ENCODE measurements around the gene DNAH7. TPM values are rescaled to one million over a fixed set of nuclear protein-coding genes. Genes with fewer than 3 reads are reported as not detected.

The DNAH7 gene
- total and polyA plus RNA-seq, 2 of the 8 experiments (the other 6 are each of a cell fraction or from before 2014, with no cell fraction given) = 0.07 to 0.08 TPM

DNA sequence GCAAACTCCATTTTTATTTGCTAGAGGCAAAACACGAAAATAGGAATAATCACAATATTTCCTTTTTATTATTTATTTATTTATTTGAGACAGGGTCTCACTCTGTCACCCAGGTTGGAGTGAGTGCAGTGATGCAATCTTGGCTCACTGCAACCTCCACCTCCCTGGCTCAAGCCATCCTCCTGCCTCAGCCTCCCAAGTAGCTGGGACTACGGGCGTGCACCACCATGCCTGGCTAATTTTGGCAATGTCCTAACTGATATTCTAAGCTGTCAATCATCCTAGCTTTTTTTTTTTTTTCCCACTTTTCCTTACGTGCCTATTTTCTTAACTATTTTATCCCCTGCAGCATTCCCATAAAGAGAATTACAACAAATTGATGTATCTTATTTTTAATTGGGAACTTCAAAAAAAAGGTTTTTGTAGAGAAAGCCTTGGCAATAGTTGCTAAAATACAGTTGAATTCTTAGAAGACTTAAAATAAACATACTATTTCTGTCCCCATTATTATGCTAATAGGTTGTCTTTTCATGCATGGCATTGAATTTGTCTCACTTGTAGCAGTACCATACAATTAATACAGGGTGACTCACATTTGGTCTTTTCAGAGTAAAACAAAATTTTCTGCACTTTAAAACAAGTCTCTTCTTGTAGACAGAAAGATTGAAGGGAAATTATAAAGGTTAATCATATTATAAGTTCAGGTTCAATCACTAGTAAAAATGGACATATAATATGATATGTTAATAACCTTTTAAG lies 258.1 kb downstream of the DNAH7 start:
- H2BK15ac ChIP-seq (ENCODE audit: low read length) = no peak overlapping the region
- H3K4me1 ChIP-seq (replicated peaks in 1 of 4; ENCODE audit: control insufficient read depth in 3 of 4, insufficient read depth in 4 of 4, low read length in 3 of 4) = peaks cover 0 to 6% (median 3%) of the 10 kb centered on the region in 4 experiments; a peak in 4 of 7 replicates
- TF ChIP-seq MAFK (IDR thresholded peaks at IDR 0.05; ENCODE audit: low read depth, low read length) = no peak
- TF ChIP-seq GABPA (IDR thresholded peaks at IDR 0.05; ENCODE audit: borderline replicate concordance, insufficient read depth, low read length) = no peak
- no peak for TF ChIP-seq CEBPB (IDR thresholded peaks at IDR 0.05; ENCODE audit: low read depth, low read length)
- no peak for TF ChIP-seq GTF2F1 (IDR thresholded peaks at IDR 0.05; ENCODE audit: borderline replicate concordance, low read depth, low read length)
- no peak for TF ChIP-seq HDAC6 (IDR thresholded peaks at IDR 0.05; ENCODE audit: low read depth, low read length)
- TF ChIP-seq TCF12 (IDR thresholded peaks at IDR 0.05; ENCODE audit: low read depth, low read length) = no peak
- no peak for TF ChIP-seq KDM5A (IDR thresholded peaks at IDR 0.05; ENCODE audit: low read length)
- TF ChIP-seq SP1 (IDR thresholded peaks at IDR 0.05; ENCODE audit: low read depth, low read length) = no peak
- no peak for TF ChIP-seq POLR2A (IDR thresholded peaks at IDR 0.05; ENCODE audit: control extremely low read depth in 1 of 2, low read depth in 2 of 2, low read length in 2 of 2)
- no peak for TF ChIP-seq CBX8 (IDR thresholded peaks at IDR 0.05; ENCODE audit: borderline replicate concordance, low read depth, low read length)
- no peak for TF ChIP-seq SAP30 (IDR thresholded peaks at IDR 0.05; ENCODE audit: insufficient read depth, insufficient replicate concordance, low read length)
- no peak for TF ChIP-seq TAF7 (optimal IDR thresholded peaks at IDR 0.05; ENCODE audit: borderline replicate concordance, low read depth, low read length)
- no peak for TF ChIP-seq TAF1 (IDR thresholded peaks at IDR 0.05; ENCODE audit: low read depth, low read length)
- FAIRE-seq = no peak
- no peak overlapping the region for H3K4me2 ChIP-seq (ENCODE audit: insufficient read depth in 1 of 2, low read depth in 2 of 2, low read length in 2 of 2)
- no peak overlapping the region for H4K5ac ChIP-seq (ENCODE audit: insufficient read length, low read depth, low read length)
- no peak overlapping the region for H3K4me3 ChIP-seq (ENCODE audit: extremely low read depth in 1 of 4, insufficient read depth in 2 of 4, low read depth in 3 of 4, low read length in 4 of 4)
- no peak overlapping the region for H2AFZ ChIP-seq (ENCODE audit: low read length)
- H4K91ac ChIP-seq (replicated peaks; ENCODE audit: insufficient read length, low read length) = no peak overlapping the region
- peak overlapping the region; percentile 87 for H2BK120ac ChIP-seq (replicated peaks; ENCODE audit: low read depth, low read length)
- 82% methylated on average over 4 of the region's 4 CpGs; no CpG with 5 or more reads in 1 of the 2 experiments for WGBS, 2 experiments (ENCODE audit: extremely low coverage in 1 of 2, insufficient coverage in 1 of 2, insufficient read length in 1 of 2, insufficient replicate concordance in 2 of 2, low coverage in 1 of 2, low lambda C conversion rate in 2 of 2, missing lambda C conversion rate in 1 of 2)
- no peak overlapping the region for H3K14ac ChIP-seq (ENCODE audit: insufficient read length)
- DNase-seq (ENCODE audit: low read depth in 1 of 2, low spot score in 2 of 2) = no peak
- H2AK5ac ChIP-seq (ENCODE audit: low read depth, low read length) = no peak overlapping the region
- H4K20me1 ChIP-seq (replicated peaks in 1 of 2; ENCODE audit: control insufficient read depth in 1 of 2, insufficient read depth in 2 of 2, low read length in 2 of 2) = no peaks in the 10 kb centered on the region
- H3K23me2 ChIP-seq (ENCODE audit: low read depth, low read length) = no peaks in the 10 kb centered on the region
- H3K79me1 ChIP-seq (ENCODE audit: low read depth, low read length) = no peaks in the 10 kb centered on the region
- CTCF ChIA-PET (ENCODE audit: partially characterized antibody) = interaction anchor here (1.2 kb wide), 1 partner anchor 55 kb away, joined by 3 read pairs; no protein-coding TSS in a partner anchor
- H4K8ac ChIP-seq (ENCODE audit: extremely low read depth, insufficient read depth, low read length) = no peak overlapping the region
- no peak overlapping the region for H3K18ac ChIP-seq (ENCODE audit: extremely low read depth, low read length)
- H3K79me2 ChIP-seq (ENCODE audit: control insufficient read depth in 1 of 2, insufficient read depth in 2 of 2, low read length in 2 of 2) = no peaks in the 10 kb centered on the region
- H3K9me3 ChIP-seq (ENCODE audit: insufficient read depth in 2 of 2, low read depth in 1 of 2, low read length in 1 of 2) = no peaks in the 10 kb centered on the region
- H2BK5ac ChIP-seq (ENCODE audit: low read depth, low read length) = no peak overlapping the region
- no peaks in the 10 kb centered on the region for H3K36me3 ChIP-seq (ENCODE audit: control insufficient read depth in 2 of 4, insufficient read depth in 4 of 4, low read length in 3 of 4)
- H3K56ac ChIP-seq (replicated peaks; ENCODE audit: insufficient read length, low read depth, low read length) = no peak overlapping the region
- POLR2A ChIA-PET (ENCODE audit: partially characterized antibody) = no interaction called here
- H3K27me3 ChIP-seq (replicated peaks in 1 of 4; ENCODE audit: control insufficient read depth in 3 of 4, extremely low read depth in 1 of 4, insufficient read depth in 3 of 4, low read length in 3 of 4) = no peaks in the 10 kb centered on the region
- no peak overlapping the region for H2BK20ac ChIP-seq (ENCODE audit: low read length)
- no peak overlapping the region for H3K4ac ChIP-seq (replicated peaks; ENCODE audit: insufficient read length, low read depth, low read length)
- H2BK12ac ChIP-seq (ENCODE audit: low read depth, low read length) = no peak overlapping the region
- no peak overlapping the region for H3K23ac ChIP-seq (ENCODE audit: insufficient read length)
- H3K9ac ChIP-seq (replicated peaks in 1 of 4; ENCODE audit: extremely low read depth in 1 of 4, low read depth in 3 of 4, low read length in 3 of 4) = no peak overlapping the region
- H3K27ac ChIP-seq (ENCODE audit: low read depth, low read length) = no peak overlapping the region
